ENCODE measurements around the gene CYP27A1.
A peak's percentile ranks its signal among the peaks of the same experiment; 100 is the strongest.

Gene CYP27A1

DNA sequence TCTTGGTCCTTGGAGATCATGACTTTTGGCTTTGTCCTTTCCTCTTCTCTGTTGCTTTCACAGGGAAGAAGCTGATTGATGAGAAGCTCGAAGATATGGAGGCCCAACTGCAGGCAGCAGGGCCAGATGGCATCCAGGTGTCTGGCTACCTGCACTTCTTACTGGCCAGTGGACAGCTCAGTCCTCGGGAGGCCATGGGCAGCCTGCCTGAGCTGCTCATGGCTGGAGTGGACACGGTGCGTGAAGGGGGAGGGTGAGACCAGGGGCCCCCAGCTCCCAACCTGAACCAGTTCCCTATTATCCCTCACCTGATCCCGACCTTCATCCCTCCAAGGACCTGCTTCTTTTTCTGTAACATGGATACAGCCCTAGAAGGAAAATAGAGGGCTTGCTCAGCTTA is 30.9 kb downstream of the CYP27A1 start:
- DNase-seq, result no peak

DNA sequence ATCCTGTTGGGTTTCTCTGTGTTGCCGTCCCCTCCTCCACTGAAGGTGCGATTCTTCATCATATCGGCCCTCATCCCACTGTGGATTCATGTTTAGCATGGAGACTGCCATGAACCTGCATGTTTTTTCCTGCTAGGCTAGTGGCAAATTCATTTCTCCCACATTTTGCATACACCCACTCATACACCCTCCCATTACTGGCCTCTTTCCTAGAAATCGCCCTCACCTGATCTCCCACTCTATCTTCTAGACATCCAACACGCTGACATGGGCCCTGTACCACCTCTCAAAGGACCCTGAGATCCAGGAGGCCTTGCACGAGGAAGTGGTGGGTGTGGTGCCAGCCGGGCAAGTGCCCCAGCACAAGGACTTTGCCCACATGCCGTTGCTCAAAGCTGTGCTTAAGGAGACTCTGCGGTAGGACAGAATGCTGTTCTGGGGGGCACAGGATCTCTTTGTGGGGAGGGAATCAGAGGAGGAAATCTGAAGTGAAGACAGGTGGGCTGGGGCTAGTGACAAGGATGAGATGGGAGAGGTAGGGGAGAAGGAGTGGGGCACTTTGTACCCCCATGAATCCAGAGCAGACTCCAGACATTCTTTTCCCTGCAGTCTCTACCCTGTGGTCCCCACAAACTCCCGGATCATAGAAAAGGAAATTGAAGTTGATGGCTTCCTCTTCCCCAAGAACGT is 32.0 kb downstream of the CYP27A1 start:
- no peak for DNase-seq

DNA sequence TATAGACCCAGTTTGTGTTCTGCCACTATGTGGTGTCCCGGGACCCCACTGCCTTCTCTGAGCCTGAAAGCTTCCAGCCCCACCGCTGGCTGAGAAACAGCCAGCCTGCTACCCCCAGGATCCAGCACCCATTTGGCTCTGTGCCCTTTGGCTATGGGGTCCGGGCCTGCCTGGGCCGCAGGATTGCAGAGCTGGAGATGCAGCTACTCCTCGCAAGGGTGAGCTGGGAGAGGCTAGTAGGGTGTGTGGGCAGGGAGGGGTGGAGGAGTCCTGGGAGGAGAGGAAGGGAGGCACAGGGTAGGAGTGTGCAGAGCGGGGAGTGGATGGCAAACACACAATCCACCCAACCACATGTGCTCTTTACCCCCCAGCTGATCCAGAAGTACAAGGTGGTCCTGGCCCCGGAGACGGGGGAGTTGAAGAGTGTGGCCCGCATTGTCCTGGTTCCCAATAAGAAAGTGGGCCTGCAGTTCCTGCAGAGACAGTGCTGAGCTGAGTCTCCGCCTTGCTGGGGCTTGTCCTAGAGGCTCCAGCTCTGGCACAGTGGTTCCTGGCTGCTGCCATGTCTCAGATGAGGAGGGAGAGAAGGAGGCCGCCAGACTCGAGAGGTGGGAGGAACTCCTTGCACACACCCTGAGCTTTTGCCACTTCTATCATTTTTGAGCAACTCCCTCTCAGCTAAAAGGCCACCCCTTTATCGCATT is 32.7 kb downstream of the CYP27A1 start:
- DNase-seq, result no peak

- DNase-seq, result no peak
Observed at GRCh38 chr2:218815244-218815637, 33.3 kb downstream of the CYP27A1 start.

DNA sequence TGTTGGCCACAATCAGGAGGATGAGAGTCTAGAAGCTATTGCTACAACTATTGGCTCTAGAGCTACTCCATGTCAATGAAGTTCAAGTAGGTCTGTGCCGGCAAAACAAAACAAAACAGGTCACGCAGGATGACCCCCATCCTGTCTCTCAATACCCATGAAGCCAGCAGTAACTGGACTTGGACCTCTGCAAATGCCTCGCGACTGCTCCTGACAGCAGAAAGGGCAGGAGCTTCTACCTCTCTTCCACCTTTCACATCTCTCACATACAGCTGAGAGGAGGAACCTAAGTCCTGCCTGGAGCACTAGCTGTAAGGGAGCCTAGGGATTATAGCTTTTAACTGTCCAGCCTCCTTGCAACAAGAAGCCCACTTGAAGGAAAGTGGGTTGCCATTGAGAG is 33.7 kb downstream of the CYP27A1 start:
- no peak for DNase-seq

DNA sequence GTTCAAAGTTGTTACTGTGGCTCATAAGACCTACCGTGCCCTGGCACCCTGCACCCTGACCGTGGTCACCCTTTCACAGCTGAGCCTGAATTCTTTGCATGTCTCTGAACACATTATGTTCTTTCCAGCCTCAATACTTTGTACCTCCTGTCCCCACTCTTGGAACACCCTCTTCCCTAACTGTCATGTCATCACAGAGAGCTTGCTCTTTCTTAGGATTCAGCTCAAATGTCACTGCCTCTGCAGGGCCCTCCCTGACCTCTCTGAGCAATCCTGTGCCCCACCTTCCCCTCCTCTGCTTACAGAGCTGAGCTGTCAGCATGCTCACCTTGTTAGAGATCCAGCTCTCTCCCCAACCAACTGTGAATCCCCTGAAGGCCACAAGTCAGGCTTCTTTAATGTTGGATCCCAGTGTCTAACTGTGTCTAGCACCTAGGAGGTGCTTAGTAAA is 34.6 kb downstream of the CYP27A1 start:
- DNase-seq, result no peak

DNA sequence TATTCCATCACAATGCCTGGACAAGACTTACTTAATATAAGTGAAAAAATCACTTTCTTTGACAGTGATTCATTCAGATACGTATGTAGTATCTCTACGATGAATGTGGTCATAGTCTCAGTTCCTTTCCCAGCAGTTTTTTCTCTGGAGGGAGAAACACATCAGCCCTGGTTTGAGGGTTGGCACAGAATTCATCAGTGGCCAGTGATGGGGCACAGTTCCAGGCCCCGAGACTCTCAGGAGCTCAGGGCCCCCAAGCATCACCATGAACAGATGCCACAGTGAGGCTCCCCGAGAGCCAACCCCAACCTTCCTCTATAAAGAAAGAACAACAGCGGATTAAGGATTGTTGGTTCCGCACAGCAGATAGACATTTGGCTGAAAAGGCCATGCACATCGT is 37.1 kb downstream of the CYP27A1 start:
- no peak for DNase-seq

DNA sequence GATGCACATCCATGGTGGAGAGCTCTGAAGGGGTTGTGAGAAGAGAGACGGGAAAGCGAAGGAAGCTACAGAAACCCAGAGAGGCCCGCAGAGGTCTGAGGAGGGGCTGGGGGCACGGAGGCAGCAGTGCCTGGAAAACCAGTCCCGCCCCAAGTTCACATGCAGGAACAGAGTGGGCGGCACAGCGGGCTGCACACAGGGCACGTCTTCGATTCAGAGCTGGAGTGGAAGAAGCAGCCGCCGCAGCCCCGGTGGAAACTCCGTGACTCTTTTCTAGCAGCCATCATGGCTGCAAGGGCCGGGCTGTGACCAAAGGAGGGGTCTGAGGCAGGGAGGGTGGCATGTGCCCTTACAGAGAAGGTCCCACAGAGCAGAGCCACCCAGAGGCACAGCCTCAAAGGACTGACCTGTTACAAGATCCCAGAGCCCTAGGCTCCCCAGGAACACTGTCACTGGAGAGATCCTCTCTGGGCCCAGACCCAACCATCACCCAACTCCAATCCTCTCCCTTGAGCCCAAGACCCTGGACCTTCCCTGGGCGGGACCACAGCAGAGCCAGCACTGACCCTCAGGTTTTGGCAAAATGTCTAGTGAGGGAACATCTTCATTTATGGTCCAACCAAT is 38.9 kb downstream of the CYP27A1 start:
- no peak for DNase-seq

DNA sequence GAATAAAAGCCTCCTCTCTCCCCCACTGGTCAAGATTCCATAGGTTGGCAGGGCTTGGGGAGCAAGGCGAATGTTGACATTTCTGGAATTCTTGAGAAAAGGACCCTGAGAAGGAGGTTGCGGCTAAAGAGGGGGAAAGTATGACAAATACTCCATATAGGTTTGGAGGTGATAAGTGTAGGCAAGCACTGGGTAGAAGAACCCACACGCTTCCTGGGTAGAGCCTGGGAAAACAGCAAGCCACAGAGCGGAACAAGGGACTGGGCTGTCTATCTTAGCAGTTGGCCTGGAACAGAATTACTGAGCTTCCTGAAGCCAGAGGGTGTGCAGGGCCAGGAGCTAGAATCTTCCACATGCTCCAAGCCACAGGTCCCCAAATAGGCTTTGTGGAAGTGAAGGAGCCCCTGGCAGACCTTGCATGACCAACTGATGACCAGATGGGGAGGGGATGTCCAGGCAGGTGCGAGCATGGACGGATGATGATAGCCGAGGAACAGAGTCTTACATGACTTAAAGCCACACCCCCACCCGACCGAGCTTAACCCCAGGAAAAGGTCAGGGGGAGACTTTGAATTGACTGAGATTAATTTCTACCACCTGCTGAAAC is 39.8 kb downstream of the CYP27A1 start:
- DNase-seq, result no peak

DNA sequence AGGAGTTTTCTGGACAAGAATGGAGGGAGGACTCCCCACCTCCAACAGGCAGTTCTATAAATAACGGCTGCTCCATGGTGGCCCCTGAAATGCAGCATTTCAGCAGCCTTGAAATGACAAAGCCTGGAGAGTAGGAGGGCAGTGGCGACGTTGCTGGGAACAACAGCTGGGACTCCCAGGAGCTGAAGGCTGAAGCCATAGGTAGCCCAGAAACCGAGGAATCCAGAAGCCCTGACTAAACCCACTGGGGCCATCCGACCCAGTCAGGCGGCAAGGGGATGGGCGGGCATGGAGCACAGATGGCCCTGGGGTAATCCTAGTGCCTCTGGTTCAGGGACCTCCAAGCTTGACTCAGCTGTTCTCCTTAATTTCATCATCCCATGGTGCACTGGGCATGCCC is 40.7 kb downstream of the CYP27A1 start:
- DNase-seq, result no peak

GRCh38 chr2:218823196-218823855 is 41.4 kb downstream of the CYP27A1 start:
- DNase-seq, result no peak

DNA sequence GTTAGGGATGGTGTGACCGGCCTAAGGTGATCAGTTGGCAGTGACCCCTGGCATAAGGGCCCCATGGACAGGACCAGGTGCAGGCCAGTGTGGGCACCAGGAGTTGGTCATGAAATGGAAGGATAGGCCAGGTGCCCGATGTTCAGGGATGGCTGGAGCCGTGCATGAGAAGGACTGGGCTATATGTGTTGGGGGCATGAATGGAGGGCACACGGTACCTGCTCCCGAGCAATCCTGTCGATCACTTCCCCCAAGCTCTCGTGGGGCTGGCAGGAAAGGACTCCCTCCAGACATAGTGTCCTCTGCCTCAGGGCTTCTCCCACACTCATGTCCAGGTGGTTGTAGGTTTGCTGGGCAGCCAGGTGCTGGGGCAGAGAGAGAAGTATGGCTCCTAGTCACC is 42.1 kb downstream of the CYP27A1 start:
- no peak for DNase-seq

DNA sequence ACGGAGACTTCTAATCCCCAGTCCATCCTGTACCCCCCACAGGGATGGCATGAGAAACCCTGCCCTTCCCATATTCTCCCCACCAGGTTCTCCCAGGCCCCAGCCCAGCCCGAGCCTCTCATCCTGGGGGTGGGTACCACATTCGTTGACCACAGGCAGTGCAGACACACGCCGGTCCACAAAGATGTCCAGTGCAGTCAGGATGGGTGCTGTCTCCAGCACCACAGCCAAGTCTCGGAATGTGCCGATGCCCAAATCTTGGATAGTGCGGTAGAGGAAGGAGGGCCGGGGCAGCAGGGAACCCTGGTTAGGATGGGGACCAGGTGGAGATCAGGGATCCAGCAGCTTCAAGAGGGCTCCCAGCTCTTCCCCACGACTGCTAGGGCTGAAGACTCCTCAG is 44.8 kb downstream of the CYP27A1 start:
- no peak for DNase-seq

- DNase-seq, result no peak
Observed at GRCh38 chr2:218827701-218828476, 45.9 kb downstream of the CYP27A1 start.

DNA sequence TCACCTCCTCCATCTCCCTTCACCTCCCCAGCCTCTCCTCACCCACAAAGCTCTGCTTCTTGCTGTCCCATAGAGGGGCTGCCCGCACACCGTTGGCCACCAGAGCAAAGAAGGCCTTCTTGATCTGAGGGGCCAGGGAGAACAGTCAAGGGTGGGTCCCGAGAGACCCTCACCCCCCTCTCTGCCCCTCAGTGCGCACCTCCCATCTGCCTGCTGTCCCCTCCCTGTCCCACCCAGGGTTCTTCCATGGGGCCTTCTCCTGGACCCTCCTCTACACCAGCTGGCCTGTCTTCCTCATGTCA is 46.5 kb downstream of the CYP27A1 start:
- no peak for DNase-seq

GRCh38 chr2:218829868-218830451 is 48.0 kb downstream of the CYP27A1 start:
- peak; percentile 25 to 65 for DNase-seq

DNA sequence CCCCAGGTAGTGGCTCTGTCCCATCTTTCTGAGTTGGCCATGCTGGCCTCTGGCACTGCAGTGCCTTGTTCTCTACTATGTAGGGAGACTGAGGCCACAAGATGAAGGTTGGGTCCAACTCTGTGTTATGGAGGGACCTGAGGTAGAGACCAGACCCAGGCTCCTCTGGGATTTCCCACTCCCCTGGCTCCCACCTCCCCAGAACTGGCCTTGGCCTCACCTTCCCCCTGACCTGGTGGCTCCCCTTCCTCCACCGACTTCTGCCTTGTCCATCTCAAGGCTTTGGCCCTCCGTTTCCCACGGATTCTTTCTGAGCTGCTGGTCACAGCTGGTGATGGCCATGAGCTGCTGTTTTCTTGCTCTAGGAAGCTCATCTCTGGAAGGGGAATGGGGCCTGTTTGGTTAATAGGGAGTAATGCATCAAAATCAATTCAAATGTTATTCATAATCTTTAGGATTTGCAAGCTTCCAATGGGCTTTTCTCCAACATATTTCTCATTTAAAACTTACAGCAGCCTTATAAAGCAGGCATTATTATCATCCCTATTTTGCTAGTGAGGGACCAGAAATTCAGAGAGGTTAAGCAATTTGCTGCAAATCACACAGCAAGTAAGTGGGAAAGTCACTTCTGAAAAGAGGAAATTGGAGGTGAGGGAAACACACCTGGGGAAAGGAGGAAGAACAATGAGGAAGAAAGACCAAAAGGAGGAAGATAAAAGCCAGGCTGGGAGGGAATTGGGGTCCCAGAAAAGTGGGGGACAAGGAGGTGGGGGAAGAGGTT is 48.8 kb downstream of the CYP27A1 start:
- no peak for DNase-seq

DNA sequence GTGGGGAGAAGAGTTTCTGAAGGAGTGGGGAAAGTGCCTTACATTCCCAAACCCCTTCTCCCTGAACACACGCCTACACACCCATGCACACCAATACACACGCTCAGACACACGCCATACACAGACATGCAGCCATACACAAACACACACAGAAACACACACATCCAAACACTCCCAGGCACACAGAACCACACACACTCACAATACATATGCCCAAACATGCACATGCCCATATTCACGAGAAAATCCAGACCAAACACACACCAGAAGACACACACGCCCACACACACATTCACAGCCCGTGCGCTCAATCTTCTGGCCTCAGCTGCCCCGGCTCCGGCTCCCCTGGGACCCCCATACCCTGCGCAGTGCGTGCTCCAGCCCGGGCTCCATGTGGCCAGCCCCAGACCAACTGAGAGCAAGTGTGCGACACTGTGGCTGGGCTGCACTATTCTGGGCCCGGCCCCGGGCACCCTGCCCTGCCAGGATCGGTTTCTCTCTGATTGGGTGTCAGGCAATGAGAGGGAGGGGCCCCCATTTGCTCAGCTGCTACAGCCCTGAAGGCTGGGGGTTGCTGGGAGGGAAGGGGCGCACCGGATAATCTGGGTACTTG is 49.5 kb downstream of the CYP27A1 start, which contains the start of gene PRKAG3:
Gene PRKAG3, minus strand, starts transcription at position 426 of the 613 bp plus-strand sequence.
- no peak for DNase-seq

DNA sequence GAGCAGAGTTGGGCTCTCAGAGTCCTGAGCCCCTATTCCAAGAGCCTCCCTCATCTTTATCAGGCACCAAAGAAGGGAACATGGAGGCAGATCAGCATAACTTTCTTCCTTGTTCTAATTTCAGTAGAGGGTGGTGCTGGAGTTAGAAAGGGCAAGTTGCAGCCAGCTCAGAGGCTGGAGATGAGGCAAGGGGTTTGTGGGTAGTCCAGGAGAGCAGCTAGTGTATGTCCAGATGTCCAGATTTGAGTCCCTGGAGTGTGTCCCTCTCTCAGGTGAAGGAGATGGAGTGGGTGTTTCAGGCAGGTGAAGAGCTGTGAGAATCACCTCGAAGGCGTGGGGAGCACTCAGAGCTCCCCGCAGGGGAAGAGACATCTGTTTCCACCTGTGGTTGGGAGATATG is 50.1 kb downstream of the CYP27A1 start:
- no peak for DNase-seq

DNA sequence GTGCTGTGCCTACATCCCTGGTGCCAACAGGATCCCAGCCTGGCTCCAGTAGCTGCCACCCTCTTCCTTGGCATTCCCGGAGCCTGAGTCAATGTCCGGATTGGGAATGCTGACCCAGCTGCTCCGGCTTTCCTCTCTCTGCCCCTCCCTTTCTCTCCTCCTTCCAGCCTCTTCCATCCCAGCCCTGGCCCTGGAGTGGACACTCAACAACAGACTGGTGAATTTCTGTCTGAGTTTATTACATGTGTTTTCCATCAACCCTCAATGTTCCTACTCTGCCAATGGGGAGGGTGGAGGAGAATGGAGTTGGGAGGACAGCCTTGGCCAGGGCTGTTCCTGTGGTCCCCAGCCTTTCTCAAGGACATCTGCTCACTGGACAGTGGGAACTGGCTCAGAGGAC is 50.6 kb downstream of the CYP27A1 start:
- no peak for DNase-seq

All from SHP77 (cell line).